Activated T-helper 1 cell treated with anti-CD3 and anti-CD28 coated beads, Interleukin-12 subunit alpha, Interleukin-12 subunit beta, Interleukin-2, Interleukin-4 antibody, amounts not matched to agents 30 ng/mL and 10 ng/mL and 1 ng/mL, durations not matched to agents 14 hours and 24 hours and 36 hours (primary cell): ENCODE measurements around the gene DNAJC28. TPM values are rescaled to one million over a fixed set of nuclear protein-coding genes. Genes with fewer than 3 reads are reported as not detected.
"Not testable (repeated sequence)": the region's sequence is repeated elsewhere in the genome, so short reads cannot be mapped to it uniquely, and the experiment has no call there.

Experiments used
- DNase-seq: peaks from one replicate; pipeline ENCODE4 v3.0.0; 2021; ENCODE audit warnings: low spot score
- H3K27ac Mint-ChIP-seq: one replicate; pipeline ENCODE4 v1.8.0; 2021; ENCODE audit warnings: mild to moderate bottlenecking, mixed read lengths
- H3K27me3 Mint-ChIP-seq: one replicate; pipeline ENCODE4 v1.8.0; 2022; ENCODE audit warnings: mild to moderate bottlenecking, moderate library complexity, mixed read lengths; ENCODE audit not compliant: insufficient read depth
- H3K36me3 Mint-ChIP-seq: one replicate; pipeline ENCODE4 v1.8.0; 2021; ENCODE audit warnings: low read depth, mixed read lengths
- H3K4me1 Mint-ChIP-seq: one replicate; pipeline ENCODE4 v1.8.0; 2021; ENCODE audit warnings: low read depth, mixed read lengths
- H3K4me3 Mint-ChIP-seq: one replicate; pipeline ENCODE4 v1.8.0; 2021; ENCODE audit warnings: mild to moderate bottlenecking, moderate library complexity, mixed read lengths
- H3K9me3 Mint-ChIP-seq: one replicate; pipeline ENCODE4 v1.8.0; 2021; ENCODE audit warnings: mixed read lengths
- intact Hi-C: fragments of 100-400 bp; cut with micrococcal nuclease; formaldehyde crosslinking; loops from one replicate; pipeline ENCODE4 v1.15.1; 2024
- total RNA-seq: library from RNA; stranded (reverse); gene quantifications from 2 replicates; pipeline ENCODE4 v1.2.3, GENCODE V29; 2022

The DNAJC28 gene
- total RNA-seq, 1 donor from 2014 or later = 0.18 TPM

DNA sequence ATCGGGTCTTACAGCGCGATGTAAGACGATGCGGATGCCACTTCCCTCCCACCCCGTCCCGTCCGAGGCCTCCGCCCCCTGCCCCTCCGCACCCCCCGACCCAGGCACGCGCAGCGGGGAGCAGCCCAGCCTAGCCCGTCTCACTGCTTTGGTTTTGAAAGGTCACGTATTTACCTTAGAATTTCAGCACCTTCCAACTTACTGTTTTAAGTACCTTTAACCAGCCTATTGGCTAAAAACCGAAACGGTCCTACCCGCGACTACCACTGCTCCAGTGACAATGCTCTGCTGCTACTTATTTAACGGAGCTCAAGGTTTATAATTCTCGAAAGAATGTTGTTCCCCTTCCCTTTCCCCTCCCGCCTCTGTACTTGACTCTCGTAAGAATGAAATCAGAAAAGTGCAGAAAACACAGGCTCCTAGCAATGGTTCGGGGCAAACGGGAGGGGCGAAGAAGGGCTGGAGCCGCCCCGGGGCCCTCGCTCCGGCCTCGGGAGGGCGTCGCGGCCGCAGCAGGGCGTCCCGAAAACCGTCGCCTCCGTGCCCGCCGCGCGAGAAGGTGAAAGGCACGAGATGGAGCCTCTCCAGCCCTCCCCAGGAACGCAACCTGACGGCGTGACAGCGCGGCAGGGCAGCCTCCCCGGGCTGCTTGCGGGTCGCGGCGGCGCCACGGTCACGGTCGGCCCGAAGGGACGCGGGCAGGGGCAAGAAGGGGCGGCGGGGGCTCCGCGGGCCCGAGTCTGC, 12.4 kb downstream of the DNAJC28 start:
- H3K36me3 Mint-ChIP-seq = no peaks in the 10 kb centered on the region
- H3K4me3 Mint-ChIP-seq = peak overlapping the region; percentile 82
- H3K27me3 Mint-ChIP-seq = peaks cover 5% of the 10 kb centered on the region
- no peaks in the 10 kb centered on the region for H3K9me3 Mint-ChIP-seq
- DNase-seq = peak; percentile 16
- intact Hi-C loops = loop anchor here (1.0 to 2.0 kb wide), 4 partner anchors 96 to 751 kb away; partner anchors contain the start of genes DONSON, ITSN1 and SYNJ1
- peaks cover 23% of the 10 kb centered on the region for H3K4me1 Mint-ChIP-seq
- peak overlapping the region; percentile 84 for H3K27ac Mint-ChIP-seq

DNA sequence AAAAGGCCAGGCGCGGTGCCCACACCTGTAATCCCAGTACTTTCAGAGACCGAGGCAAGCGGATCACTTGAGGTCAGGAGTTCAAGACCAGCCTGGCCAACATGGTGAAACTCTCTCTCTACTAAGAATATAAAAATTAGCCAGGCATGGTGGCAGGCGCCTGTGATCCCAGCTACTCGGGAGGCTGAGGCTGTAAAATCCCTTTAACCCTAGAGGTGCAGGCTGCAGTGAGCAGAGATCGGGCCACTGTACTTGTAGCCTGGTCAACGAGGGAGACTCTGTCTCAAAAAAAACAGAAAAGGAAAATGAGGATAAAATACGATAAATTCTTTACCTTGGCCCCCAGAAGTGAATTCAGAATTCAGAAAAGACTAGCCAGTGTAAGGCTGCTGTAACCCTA, 13.3 kb downstream of the DNAJC28 start:
- peaks cover 3% of the 10 kb centered on the region for H3K27me3 Mint-ChIP-seq
- H3K27ac Mint-ChIP-seq = peak overlapping the region; percentile 84
- H3K36me3 Mint-ChIP-seq = no peaks in the 10 kb centered on the region
- H3K4me3 Mint-ChIP-seq = peak overlapping the region; percentile 82
- H3K4me1 Mint-ChIP-seq = peaks cover 26% of the 10 kb centered on the region
- H3K9me3 Mint-ChIP-seq = no peaks in the 10 kb centered on the region
- no peak for DNase-seq
- intact Hi-C loops = loop anchor here (2.0 kb wide), 1 partner anchor 111 kb away; the partner anchor contains the start of gene DONSON

DNA sequence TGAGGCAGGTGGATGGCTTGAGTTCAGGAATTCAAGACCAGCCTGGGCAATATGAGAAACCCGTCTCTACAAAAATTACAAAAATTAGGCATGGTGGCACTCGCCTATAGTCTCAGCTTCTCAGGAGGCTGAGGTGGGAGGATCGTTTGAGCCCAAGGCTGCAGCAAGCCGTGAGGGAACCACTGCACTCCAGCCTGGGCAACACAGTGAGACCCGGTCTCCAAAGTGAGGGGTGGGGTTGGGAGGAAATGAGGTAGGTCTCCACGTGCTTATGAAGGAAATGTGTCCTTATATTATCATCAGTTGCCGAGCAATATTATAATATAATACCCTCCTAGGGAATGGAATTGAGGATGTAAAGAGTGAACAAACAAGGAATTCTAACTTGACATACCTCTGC, 14.4 kb downstream of the DNAJC28 start:
- intact Hi-C loops = no loop called here
- peaks cover 26% of the 10 kb centered on the region for H3K4me1 Mint-ChIP-seq

DNA sequence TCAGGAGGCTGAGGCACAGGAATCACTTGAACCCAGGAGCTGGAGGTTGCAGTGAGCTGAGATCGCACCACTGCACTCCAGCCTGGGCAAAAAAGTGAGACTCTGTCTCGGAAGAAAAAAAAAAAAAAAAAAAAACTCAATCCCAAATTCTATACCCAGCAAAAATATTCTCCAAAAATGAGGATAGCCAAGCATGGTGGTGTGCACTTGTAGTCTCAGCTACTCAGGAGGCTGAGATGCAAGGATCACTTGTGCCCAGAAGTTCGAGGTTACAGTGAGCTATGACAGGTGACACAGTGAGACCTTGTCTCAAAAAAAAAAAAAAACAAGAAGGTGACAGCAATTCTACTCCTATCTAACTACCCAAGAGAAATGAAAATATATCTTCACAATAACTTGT, 18.2 kb downstream of the DNAJC28 start:
- no peaks in the 10 kb centered on the region for H3K36me3 Mint-ChIP-seq
- no peak for DNase-seq
- H3K27me3 Mint-ChIP-seq = no peaks in the 10 kb centered on the region
- no peak overlapping the region for H3K4me3 Mint-ChIP-seq
- intact Hi-C loops = no loop called here
- no peak overlapping the region for H3K27ac Mint-ChIP-seq
- H3K9me3 Mint-ChIP-seq = no peaks in the 10 kb centered on the region
- peaks cover 12% of the 10 kb centered on the region for H3K4me1 Mint-ChIP-seq

More for the DNA sequence above, 14.4 kb downstream of the DNAJC28 start:
- Mint-ChIP-seq H3K4me3 (peak overlapping the region; percentile 39), H3K27me3 (no peaks in the 10 kb centered on the region), H3K9me3 (no peaks in the 10 kb centered on the region), H3K27ac (no peak overlapping the region), H3K36me3 (no peaks in the 10 kb centered on the region)
- no peak for DNase-seq

DNA sequence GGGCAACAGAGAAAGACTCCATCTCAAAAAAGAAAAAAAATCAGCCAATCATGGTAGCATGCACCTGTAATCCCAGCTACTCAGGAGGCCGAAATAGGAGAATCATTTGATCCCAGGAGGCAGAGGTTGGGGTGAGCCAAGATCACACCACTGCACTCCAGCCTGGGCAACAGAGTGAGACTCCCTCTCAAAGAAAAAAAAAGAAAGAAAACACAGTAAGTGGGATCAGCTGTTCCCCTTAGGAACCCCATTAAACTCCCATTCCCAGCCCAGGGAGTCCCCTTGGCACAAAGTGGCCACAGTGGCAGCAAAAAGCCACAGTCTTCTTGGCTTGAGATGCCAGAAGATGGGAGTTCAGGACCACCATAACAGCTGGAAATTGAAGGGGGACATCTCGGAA, 20.8 kb downstream of the DNAJC28 start:
- H3K27me3 Mint-ChIP-seq = no peaks in the 10 kb centered on the region
- intact Hi-C loops = no loop called here
- H3K36me3 Mint-ChIP-seq = peaks cover 2% of the 10 kb centered on the region
- no peaks in the 10 kb centered on the region for H3K9me3 Mint-ChIP-seq
- H3K4me3 Mint-ChIP-seq = no peak overlapping the region
- peaks cover 3% of the 10 kb centered on the region for H3K4me1 Mint-ChIP-seq
- H3K27ac Mint-ChIP-seq = no peak overlapping the region
- no peak for DNase-seq

DNA sequence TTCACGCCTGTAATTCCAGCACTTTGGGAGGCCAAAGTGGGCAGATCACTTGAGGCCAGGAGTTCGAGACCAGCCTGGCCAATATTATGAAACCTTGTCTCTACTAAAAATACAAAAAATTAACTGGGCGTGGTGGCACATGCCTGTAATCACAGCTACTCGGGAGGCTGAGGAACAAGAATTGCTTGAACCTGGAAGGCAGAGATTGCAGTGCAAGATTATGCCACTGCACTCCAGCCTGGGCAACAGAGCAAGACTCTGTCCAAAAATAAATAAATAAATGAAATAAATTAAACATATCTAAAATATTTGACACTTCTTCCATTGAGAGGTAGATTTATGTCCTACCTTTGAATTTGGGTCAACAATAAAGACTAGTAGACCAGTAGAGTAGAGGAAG, 22.3 kb downstream of the DNAJC28 start:
- intact Hi-C loops, H3K4me3 Mint-ChIP-seq, DNase-seq, H3K4me1 Mint-ChIP-seq, H3K36me3 Mint-ChIP-seq, H3K27ac Mint-ChIP-seq, H3K9me3 Mint-ChIP-seq, H3K27me3 Mint-ChIP-seq: not testable (repeated sequence)

DNA sequence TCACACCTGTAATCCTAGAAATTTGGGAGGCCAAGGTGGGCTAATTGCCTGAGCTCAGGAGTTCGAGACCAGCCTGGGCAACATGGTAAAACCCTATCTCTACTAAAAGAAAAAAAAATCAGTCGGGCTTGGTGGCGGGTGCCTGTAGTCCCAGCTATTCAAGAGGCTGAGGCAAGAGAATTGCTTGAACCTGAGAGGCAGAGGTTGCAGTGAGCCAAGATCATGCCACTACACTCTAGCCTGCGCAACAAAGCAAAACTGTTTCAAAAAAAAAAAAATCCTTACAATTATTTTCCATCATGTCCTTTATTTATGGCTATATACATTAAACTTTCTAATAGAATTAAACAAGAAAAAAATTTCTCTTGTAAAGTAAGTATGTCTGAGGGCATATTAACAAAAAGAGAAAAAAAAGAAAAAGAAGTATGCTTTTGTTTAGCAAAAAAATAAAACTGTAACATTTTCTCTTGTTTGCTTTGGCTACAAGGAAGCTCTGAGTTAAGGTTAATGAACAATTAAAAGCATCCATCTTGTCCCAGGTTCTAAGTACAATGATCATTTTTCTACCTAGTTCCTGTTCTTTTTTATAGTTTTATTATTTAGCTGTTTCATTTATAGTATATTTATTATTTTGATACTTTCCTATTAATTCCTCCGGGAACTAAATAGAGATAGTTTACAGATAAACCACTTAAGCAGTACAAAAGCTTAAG, 29.8 kb downstream of the DNAJC28 start:
- Mint-ChIP-seq H3K4me1 (no peaks in the 10 kb centered on the region), H3K4me3 (no peak overlapping the region), H3K27me3 (no peaks in the 10 kb centered on the region), H3K27ac (no peak overlapping the region), H3K9me3 (no peaks in the 10 kb centered on the region), H3K36me3 (peaks cover 2% of the 10 kb centered on the region)
- intact Hi-C loops = no loop called here
- DNase-seq = no peak

DNA sequence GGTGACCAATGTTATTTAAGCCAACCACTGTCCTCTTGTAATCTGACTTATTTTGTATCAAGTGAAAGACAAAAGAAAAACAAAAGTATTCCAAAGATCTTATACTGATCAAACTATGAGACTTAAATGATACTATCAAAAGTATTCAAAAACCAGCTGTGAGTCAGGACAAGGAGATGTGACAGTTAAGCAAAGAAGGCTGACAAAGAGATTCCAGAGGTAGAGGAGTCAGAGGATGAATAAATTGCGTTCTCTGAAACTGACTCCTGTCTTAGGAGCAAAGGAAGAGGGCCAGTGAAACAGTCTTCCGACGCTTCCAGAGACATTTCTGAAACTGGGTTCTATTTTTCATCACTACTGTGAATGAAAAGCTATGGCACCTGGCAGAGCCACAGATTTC, 32.7 kb downstream of the DNAJC28 start:
- Mint-ChIP-seq H3K4me1 (no peaks in the 10 kb centered on the region), H3K36me3 (peaks cover 2% of the 10 kb centered on the region), H3K27me3 (no peaks in the 10 kb centered on the region), H3K9me3 (no peaks in the 10 kb centered on the region), H3K27ac (no peak overlapping the region), H3K4me3 (no peak overlapping the region)
- DNase-seq = no peak
- intact Hi-C loops = no loop called here

DNA sequence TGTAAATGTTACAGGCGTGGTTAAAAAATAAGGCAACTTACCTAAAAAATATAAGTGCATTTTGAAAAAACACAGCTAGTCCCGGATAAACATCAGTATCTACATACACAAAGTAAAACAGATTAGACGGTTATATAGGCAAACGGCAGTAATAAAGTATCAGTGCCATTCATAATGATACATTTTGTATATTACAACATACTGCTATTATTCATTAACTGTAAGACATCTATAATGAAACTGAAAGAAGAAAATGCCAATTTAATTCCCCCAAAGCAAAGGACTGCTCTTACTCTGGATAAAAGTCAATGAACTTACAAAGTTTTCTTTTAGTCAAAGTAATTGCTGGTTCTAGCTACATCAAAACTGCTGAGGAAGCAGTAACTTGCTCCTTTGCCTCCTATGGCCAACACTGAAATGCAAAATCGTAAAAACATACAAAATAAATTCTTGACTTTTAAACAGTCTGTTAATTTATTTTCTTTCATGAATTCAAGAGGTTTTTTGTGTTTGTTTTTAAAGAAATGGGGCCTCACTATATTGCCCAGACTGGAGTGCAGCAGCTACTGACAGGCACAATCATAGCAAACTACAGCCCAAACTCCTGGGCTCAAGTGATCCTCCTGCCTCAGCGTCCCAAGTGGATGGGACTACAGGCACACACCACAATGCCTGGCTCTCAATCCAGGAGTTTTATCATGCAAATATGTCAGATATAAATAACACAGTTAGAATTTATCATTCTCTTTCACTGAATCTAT, 35.6 kb downstream of the DNAJC28 start:
- intact Hi-C loops = no loop called here

DNA sequence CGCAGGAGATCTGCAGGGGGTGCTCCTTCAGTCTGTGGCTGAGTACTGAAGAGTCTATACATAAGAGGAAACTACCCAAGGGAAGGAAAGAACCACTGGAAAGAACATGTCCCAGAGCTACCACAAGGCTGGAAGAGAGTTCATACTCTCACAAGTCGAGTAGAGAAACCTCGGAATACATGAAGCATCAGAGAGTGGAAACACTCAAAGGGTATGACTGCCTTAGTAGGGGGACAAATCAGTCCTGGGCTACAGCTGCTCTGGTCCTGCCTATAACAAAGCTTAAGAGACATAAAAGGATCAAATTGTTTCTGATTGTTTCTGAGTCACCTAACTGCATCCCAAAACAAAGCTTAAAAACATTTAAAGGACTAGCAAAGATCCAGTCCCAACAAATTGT, 39.2 kb downstream of the DNAJC28 start:
- Mint-ChIP-seq H3K9me3 (no peaks in the 10 kb centered on the region), H3K4me3 (no peak overlapping the region), H3K27me3 (no peaks in the 10 kb centered on the region), H3K36me3 (peaks cover 6% of the 10 kb centered on the region), H3K27ac (no peak overlapping the region), H3K4me1 (no peaks in the 10 kb centered on the region)
- intact Hi-C loops = no loop called here
- no peak for DNase-seq

More for the DNA sequence above, 35.6 kb downstream of the DNAJC28 start:
- Mint-ChIP-seq H3K36me3 (peaks cover 8% of the 10 kb centered on the region), H3K27me3 (no peaks in the 10 kb centered on the region), H3K4me1 (no peaks in the 10 kb centered on the region), H3K27ac (no peak overlapping the region), H3K4me3 (no peak overlapping the region), H3K9me3 (no peaks in the 10 kb centered on the region)
- no peak for DNase-seq

DNA sequence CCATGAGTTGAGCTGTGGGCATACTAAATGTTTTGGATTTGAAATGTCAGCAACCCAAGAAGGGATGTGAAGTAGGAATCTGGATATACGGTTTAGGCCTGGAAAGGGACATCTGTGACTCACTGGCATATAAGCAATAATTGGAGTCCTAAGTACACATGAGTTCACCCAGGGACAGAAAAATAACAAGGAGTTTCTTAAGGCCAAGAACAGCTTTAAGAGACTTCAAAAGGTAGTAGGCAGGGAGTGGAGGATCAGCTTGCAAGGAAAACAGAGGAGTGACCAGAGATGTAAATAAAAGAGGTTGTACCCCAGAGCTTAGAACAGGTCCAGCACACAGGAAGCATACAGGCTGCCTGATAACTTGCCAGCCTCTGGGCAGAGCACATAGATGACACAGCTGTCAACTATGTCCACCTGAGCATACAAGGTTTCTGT, 39.9 kb downstream of the DNAJC28 start:
- Mint-ChIP-seq H3K27ac (no peak overlapping the region), H3K36me3 (peaks cover 6% of the 10 kb centered on the region), H3K9me3 (no peaks in the 10 kb centered on the region), H3K4me3 (no peak overlapping the region), H3K27me3 (no peaks in the 10 kb centered on the region), H3K4me1 (no peaks in the 10 kb centered on the region)
- intact Hi-C loops = no loop called here
- no peak for DNase-seq

DNA sequence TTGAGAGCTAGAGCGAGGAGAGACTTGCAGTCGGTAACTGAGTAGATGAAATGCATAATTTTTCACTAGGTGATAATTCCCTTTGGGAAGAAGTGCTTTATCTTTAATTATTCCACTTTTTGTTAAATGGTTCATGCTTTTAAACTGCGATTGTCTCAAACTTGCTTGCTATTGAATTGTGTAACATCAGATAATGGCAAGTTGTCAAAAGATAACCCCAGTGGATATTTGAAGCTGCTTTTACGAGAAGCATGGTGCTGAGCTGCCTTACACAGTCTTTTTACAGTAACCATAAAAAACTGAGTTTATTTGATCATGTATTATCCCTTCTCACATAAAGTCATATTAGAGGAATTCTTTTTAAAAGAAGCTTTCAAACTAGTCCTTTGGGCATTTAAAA, 41.9 kb downstream of the DNAJC28 start:
- intact Hi-C loops = no loop called here
- Mint-ChIP-seq H3K9me3 (no peaks in the 10 kb centered on the region), H3K27me3 (no peaks in the 10 kb centered on the region), H3K4me1 (peaks cover 3% of the 10 kb centered on the region), H3K36me3 (peaks cover 8% of the 10 kb centered on the region), H3K27ac (no peak overlapping the region), H3K4me3 (no peak overlapping the region)
- no peak for DNase-seq

DNA sequence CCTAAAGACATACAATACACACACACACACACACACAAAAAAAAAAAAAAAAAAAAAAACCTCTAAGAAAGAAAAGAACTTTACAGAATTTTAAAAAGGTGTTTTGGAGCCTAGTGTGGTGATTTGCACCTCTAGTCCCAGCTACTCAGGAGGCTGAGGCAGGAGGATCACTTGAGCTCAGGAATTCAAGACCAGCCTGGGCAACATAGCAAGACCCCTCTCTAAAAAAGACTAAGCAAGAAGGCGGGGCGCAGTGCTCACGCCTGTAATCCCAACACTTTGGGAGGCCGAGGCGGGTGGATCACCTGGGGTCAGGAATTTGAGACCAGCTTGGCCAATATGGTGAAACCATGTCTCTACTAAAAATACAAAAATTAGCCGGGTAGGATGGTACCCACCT, 44.9 kb downstream of the DNAJC28 start:
- H3K36me3 Mint-ChIP-seq, H3K27ac Mint-ChIP-seq, H3K4me1 Mint-ChIP-seq, intact Hi-C loops, H3K4me3 Mint-ChIP-seq, DNase-seq, H3K9me3 Mint-ChIP-seq, H3K27me3 Mint-ChIP-seq: not testable (repeated sequence)
